ENCODE results near the gene ZKSCAN4.

ZKSCAN4 gene

DNA sequence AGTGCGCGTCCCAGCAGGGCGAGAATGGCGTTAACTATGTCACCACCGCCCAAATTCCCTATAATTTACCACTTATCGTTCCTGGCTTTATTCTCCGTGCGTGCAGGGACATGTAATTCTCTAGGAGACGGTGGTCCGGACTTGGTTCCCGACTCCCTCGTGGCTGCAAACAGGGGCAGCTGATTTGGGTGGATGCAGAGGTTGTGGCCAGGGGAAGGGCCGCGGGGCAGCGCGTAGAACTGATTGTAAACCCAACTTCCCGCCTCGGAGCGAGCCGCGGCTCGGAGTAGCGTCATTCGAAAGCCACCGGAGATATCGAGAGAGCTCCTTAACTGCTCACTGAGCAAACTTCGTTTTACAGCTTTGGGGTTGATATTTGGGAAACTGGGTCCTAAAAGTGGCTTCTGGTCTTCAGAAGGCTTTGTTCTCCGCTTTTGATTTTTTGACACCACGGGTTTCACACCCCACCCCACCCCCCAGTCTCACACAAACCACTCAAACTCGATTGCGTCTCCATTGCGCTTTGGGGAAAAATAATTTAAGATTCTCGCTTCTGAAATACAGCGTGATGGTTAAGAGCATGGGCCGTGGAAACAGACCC is 44.5 kb downstream of the ZKSCAN4 start:
- no peak for DNase-seq

DNA sequence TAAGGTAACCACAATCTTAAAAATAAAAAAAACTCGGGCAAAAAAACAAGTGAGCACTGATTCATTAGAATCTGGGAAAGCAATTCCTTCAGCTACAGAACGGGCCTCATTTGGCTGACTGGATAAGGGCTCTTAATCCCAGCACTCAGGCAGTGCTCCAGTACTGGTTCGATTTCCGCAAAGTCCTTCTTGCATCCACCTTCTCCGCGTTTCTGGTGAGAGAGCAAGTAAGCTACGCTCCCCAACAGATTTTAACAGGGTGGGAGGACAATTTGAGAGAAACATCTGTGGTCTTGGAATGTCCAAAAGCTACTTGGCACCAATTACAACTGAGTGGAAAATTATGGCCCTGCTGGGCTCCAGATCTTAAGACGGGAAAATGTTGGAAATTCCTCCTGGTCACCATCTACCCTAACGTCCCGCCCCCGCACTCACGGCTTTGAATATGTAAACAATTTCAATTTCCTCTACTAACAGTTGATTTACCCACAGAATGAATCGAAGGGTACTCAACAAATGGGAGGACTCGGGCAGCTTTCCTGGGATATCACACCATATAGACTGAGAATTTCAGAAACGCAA is 45.0 kb downstream of the ZKSCAN4 start:
- DNase-seq, result no peak

DNA sequence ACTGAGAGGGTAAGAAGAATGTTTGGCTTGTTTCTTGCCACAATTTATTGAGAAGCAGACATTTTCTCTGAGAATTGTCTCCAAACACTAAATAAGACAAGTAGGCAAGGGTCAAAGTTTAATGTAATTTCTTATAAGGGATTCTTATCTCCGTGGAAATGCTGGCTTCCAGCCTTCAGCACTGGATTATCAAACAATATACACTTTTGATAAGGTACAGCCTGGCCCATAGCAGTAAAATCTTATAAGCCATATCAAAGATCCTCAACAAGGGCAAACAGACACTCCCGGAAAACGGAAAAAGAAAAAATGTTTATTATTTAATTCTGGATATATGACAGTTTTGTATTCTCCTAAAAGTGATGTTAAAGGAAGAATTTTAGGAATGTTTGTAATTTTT is 45.5 kb downstream of the ZKSCAN4 start:
- DNase-seq, result no peak

DNA sequence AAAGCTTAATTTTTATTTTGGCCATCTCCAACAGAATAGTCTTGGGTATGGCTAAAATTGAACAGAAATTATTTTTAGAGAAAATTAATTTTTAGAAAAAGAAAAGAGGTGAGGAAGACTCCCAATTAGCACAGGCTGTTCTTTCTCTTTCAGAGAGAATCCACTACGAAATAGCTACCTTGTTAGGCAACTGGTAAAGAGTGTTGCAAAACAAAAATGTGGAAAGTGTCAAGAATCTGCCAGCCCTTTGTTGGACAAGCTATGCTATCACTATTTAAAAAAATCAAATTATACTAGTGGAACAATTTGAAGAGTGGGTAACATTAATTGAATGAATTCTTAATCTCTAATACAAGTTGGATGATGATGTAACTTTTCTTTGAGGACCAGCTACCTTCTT is 46.2 kb downstream of the ZKSCAN4 start:
- DNase-seq, result no peak

DNA sequence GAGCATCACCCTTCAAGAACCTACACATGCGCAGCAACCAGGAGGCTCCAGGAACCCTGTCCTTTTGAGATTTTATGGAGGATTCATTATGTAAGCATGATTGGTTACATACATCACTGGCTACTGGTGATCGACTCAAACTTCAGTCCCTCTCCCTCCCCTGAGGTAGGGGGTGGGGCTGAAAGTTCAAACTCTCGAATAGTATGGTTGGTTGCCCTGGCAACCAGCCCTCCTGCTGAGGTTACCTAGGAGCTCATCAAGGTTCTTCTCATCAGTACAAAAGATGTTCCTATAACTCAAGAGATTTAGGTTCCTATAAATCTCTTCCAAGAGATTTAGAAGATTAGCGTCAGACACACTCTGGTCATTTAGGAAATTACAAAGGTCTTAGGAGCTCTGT is 48.9 kb downstream of the ZKSCAN4 start:
- no peak for DNase-seq

DNA sequence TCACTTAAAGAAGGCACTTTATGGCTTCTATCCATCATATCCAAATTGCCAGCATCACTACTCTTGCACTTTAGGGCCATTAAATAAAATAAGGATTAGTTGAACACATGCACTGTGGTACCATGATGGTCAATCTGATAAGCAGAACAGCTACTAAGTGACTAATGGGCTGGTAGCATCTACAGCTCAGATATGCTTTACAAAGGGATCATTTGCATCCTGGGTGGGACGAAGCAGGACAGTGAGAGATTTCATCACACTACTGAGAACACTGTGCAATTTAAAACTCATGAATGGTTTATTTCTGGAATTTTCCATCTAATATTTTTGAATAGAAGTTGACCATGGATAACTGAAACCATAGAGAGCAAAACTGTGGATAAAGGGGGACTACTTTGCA is 52.0 kb downstream of the ZKSCAN4 start:
- no peak for DNase-seq
